ENCODE data around the gene RABL3. TPM values are rescaled to one million over a fixed set of nuclear protein-coding genes. Genes with fewer than 3 reads are reported as not detected.

RABL3 gene
- total RNA-seq, 1 experiment from 2014 or later: 13.9 TPM

DNA sequence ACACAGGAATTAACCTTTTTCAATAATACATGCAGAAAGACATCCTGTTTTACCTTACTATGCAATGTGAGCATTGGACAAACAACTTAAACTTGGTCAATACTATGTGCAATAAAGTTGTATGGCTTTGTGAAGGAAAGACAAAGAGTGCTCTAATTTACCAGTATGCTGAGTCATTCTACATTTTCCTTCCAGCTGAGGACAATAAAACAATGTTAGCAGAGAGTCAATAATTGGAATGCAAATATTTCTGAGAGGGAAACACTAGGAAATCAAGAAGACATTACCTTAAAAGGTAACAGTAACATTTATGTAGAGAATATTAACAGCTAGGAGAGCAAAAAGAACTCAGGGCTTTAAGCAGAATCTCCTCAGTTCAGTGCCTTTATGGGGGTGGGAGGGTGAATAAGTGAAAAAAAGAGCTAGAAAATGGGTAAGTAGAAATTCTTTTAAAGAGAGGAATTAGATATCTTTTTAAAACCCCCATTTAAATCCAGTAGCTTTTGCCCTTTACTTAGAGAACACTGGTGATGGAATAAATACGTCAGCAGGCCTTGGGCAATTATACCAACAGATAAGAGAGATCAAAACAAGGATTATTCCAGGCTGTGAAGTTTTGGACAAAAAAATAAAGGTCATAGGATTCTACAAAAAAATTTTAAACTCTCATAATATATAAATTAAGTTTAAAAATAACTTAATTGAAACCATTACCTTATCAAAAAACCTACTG lies 48.7 kb downstream of the RABL3 start:
- no peaks in the 10 kb centered on the region for H3K27me3 ChIP-seq (replicated peaks; ENCODE audit: control insufficient read depth, insufficient read depth, low read length)
- TF ChIP-seq, protein P1, sequence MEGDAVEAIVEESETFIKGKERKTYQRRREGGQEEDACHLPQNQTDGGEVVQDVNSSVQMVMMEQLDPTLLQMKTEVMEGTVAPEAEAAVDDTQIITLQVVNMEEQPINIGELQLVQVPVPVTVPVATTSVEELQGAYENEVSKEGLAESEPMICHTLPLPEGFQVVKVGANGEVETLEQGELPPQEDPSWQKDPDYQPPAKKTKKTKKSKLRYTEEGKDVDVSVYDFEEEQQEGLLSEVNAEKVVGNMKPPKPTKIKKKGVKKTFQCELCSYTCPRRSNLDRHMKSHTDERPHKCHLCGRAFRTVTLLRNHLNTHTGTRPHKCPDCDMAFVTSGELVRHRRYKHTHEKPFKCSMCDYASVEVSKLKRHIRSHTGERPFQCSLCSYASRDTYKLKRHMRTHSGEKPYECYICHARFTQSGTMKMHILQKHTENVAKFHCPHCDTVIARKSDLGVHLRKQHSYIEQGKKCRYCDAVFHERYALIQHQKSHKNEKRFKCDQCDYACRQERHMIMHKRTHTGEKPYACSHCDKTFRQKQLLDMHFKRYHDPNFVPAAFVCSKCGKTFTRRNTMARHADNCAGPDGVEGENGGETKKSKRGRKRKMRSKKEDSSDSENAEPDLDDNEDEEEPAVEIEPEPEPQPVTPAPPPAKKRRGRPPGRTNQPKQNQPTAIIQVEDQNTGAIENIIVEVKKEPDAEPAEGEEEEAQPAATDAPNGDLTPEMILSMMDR (IDR thresholded peaks at IDR 0.05; ENCODE audit: insufficient read depth in 1 of 2, low read depth in 1 of 2, low read length in 1 of 2, severe bottlenecking in 1 of 2, unreplicated experiment in 1 of 2): no peak
- Mint-ChIP-seq H3K4me1 (ENCODE audit: low read depth, unreplicated experiment) (peaks cover 11% of the 10 kb centered on the region), H3K36me3 (ENCODE audit: insufficient read depth, unreplicated experiment) (no peaks in the 10 kb centered on the region), H3K27ac (ENCODE audit: unreplicated experiment) (peak overlapping the region; percentile 60), H3K27me3 (ENCODE audit: insufficient read depth, unreplicated experiment) (no peaks in the 10 kb centered on the region), H3K4me3 (ENCODE audit: unreplicated experiment) (no peak overlapping the region), H3K9me3 (ENCODE audit: unreplicated experiment) (no peaks in the 10 kb centered on the region)
- H3K4me3 ChIP-seq (ENCODE audit: low read depth, low read length): no peak overlapping the region
- ChIA-PET POLR2A (interaction anchor here (1.5 kb wide), 2 partner anchors 11 to 15 kb away, joined by 4 to 7 read pairs; partner anchors contain the start of gene HGD), CTCF (interaction anchor here (0.6 kb wide), 1 partner anchor 27 kb away, joined by 4 read pairs; no protein-coding TSS in a partner anchor)
- no peaks in the 10 kb centered on the region for H3K9me3 ChIP-seq
- intact Hi-C loops (cut with micrococcal nuclease; ENCODE audit: unreplicated experiment): loop anchor here (1.0 to 2.0 kb wide), 2 partner anchors 11 to 15 kb away; partner anchors contain the start of gene HGD
- H3K36me3 ChIP-seq (ENCODE audit: control insufficient read depth, insufficient read depth, low read length): no peaks in the 10 kb centered on the region
- BruUV-seq (replicated peaks): no TSS peak
- H3K4me1 ChIP-seq: peaks cover 24% of the 10 kb centered on the region
- no peak for DNase-seq

DNA sequence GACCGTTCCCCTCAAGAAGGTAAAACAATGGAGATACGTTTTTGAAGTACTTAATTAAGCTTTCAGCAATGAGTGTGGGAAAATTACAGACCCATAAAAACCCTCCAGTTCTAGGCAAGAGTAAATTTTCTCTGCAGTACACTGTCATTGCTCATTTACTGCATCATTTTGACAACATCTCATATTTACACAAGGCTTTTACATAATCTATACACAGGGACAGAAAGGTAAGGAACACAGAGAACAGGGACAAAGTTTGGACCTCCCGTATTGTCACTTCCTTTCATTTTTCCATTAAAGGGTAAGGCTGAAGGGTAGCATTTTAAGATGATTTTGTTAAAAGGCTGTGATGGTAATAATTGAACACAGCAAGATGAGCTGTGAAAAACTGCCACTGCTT lies 52.9 kb downstream of the RABL3 start:
- no peaks in the 10 kb centered on the region for H3K36me3 ChIP-seq (ENCODE audit: control insufficient read depth, insufficient read depth, low read length)
- no peak overlapping the region for H3K4me3 Mint-ChIP-seq (ENCODE audit: unreplicated experiment)
- no peak overlapping the region for H3K4me3 ChIP-seq (ENCODE audit: low read depth, low read length)
- POLR2A ChIA-PET: no interaction called here
- TF ChIP-seq, protein P1 (IDR thresholded peaks at IDR 0.05; ENCODE audit: insufficient read depth in 1 of 2, low read depth in 1 of 2, low read length in 1 of 2, severe bottlenecking in 1 of 2, unreplicated experiment in 1 of 2): no peak
- BruUV-seq (replicated peaks): no TSS peak
- H3K4me1 ChIP-seq: peaks cover 21% of the 10 kb centered on the region
- no peaks in the 10 kb centered on the region for H3K27me3 ChIP-seq (replicated peaks; ENCODE audit: control insufficient read depth, insufficient read depth, low read length)
- no peaks in the 10 kb centered on the region for H3K36me3 Mint-ChIP-seq (ENCODE audit: insufficient read depth, unreplicated experiment)
- CTCF ChIA-PET: no interaction called here
- intact Hi-C loops (cut with micrococcal nuclease; ENCODE audit: unreplicated experiment): no loop called here
- H3K9me3 ChIP-seq: no peaks in the 10 kb centered on the region
- H3K27ac Mint-ChIP-seq (ENCODE audit: unreplicated experiment): no peak overlapping the region
- no peaks in the 10 kb centered on the region for H3K27me3 Mint-ChIP-seq (ENCODE audit: insufficient read depth, unreplicated experiment)
- no peaks in the 10 kb centered on the region for H3K9me3 Mint-ChIP-seq (ENCODE audit: unreplicated experiment)
- no peak for DNase-seq
- H3K4me1 Mint-ChIP-seq (ENCODE audit: low read depth, unreplicated experiment): peaks cover 11% of the 10 kb centered on the region

DNA sequence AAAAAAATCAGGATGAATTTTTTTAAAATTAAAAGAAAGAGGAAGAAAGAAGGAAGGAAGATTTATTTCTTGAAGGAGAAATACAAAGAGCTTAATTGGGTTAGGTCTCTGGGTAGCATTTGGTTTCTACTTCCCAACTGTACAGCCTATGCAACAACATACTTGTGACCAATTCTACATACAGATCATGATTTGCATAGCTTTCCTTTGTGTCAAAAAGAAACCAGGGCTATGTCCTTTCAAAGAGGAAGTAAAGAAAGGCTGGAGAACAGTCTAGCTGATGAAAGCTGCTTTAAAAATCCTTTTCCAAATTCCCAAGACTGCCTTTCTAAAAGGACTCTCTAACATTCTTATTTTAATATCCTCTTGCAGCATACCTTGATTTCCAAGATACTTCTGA lies 54.2 kb downstream of the RABL3 start:
- POLR2A ChIA-PET: no interaction called here
- Histone ChIP-seq H3K9me3 (no peaks in the 10 kb centered on the region), H3K4me3 (ENCODE audit: low read depth, low read length) (no peak overlapping the region), H3K27me3 (replicated peaks; ENCODE audit: control insufficient read depth, insufficient read depth, low read length) (no peaks in the 10 kb centered on the region), H3K4me1 (peaks cover 20% of the 10 kb centered on the region), H3K36me3 (ENCODE audit: control insufficient read depth, insufficient read depth, low read length) (no peaks in the 10 kb centered on the region)
- no peak for DNase-seq
- CTCF ChIA-PET: no interaction called here
- intact Hi-C loops (cut with micrococcal nuclease; ENCODE audit: unreplicated experiment): no loop called here
- Mint-ChIP-seq H3K4me3 (ENCODE audit: unreplicated experiment) (no peak overlapping the region), H3K27ac (ENCODE audit: unreplicated experiment) (no peak overlapping the region), H3K27me3 (ENCODE audit: insufficient read depth, unreplicated experiment) (no peaks in the 10 kb centered on the region), H3K4me1 (ENCODE audit: low read depth, unreplicated experiment) (peaks cover 6% of the 10 kb centered on the region), H3K9me3 (ENCODE audit: unreplicated experiment) (no peaks in the 10 kb centered on the region), H3K36me3 (ENCODE audit: insufficient read depth, unreplicated experiment) (no peaks in the 10 kb centered on the region)
- TSS peak; percentile 16 for BruUV-seq (replicated peaks)
- TF ChIP-seq, protein P1 (IDR thresholded peaks at IDR 0.05; ENCODE audit: insufficient read depth in 1 of 2, low read depth in 1 of 2, low read length in 1 of 2, severe bottlenecking in 1 of 2, unreplicated experiment in 1 of 2): no peak
